RWPE1 (cell line): ENCODE data around the gene ERC2.

Experiments
- CTCF ChIA-PET: fragments of 350-600 bp; sonication (Branson Sonifier 250); formaldehyde crosslinking; extraction: SDS; loops from one replicate; lab custom pipeline; 2021; lab: Yijun Ruan, JAX
- POLR2A ChIA-PET: fragments of 400-600 bp; formaldehyde crosslinking; extraction: SDS; loops from one replicate; lab custom pipeline; 2020; ENCODE audit warnings: antibody characterized with exemption; ENCODE audit not compliant: low non-redundant PET; lab: Yijun Ruan, JAX
- DNase-seq: peaks from one replicate; pipeline ENCODE4 v3.0.0; 2012; ENCODE audit warnings: low spot score
- H3K27ac ChIP-seq: fragments of 450-650 bp; 2 replicates; pipeline ENCODE4 v1.5.1; 2017
- TF ChIP-seq, protein P1 (sequence below): fragments of 450-650 bp; conservative IDR thresholded peaks from 2 replicates; pipeline ENCODE4 v1.5.1; 2017; ENCODE audit warnings: low read depth, mild to moderate bottlenecking

ERC2 gene

DNA sequence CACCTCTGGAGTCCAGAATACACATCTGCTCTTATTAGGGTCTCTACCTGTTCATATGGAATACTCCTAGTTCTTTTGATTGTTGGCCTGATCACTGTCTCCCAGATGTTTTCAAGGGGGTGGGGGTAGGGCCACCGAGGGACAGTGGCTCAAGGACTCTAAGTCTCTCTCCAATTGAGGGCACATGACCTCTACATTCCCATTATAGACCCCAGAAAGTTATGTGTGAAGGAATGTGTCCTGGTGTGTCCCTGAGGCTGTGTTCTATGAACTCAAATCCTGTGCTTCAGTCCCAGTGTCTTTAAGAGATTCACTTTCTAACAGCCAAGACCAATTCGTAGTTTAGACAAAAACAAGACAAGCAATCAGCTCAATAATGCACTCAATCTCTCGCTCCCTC, 357.4 kb downstream of the ERC2 start:
- ChIA-PET POLR2A (no interaction called here), CTCF (no interaction called here)
- no peak overlapping the region for H3K27ac ChIP-seq
- TF ChIP-seq, protein P1, sequence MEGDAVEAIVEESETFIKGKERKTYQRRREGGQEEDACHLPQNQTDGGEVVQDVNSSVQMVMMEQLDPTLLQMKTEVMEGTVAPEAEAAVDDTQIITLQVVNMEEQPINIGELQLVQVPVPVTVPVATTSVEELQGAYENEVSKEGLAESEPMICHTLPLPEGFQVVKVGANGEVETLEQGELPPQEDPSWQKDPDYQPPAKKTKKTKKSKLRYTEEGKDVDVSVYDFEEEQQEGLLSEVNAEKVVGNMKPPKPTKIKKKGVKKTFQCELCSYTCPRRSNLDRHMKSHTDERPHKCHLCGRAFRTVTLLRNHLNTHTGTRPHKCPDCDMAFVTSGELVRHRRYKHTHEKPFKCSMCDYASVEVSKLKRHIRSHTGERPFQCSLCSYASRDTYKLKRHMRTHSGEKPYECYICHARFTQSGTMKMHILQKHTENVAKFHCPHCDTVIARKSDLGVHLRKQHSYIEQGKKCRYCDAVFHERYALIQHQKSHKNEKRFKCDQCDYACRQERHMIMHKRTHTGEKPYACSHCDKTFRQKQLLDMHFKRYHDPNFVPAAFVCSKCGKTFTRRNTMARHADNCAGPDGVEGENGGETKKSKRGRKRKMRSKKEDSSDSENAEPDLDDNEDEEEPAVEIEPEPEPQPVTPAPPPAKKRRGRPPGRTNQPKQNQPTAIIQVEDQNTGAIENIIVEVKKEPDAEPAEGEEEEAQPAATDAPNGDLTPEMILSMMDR: no peak
- DNase-seq: no peak

DNA sequence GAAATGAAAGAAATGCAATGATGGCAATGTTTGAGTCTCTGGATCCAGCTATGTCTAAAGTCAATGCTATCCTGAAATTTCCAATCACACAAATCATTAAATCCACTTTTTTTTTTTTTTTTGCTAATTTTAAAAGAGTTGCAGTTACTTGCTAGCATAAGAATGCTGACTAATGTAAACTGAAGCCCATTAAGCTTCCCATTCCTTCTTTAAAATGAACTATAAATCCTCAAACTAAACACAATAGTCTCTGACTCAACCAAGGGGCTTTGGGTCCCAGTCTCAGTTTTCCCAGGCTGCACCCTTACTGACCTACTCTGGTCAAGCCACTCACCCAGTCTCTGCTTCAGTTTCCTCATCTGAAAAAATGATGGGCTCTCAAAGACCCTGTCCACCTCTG, 361.1 kb downstream of the ERC2 start:
- no peak for DNase-seq
- ChIA-PET POLR2A (no interaction called here), CTCF (interaction anchor here (0.6 kb wide), 1 partner anchor 202 kb away, joined by 3 read pairs; no protein-coding TSS in a partner anchor)
- no peak overlapping the region for H3K27ac ChIP-seq
- TF ChIP-seq, protein P1: no peak

DNA sequence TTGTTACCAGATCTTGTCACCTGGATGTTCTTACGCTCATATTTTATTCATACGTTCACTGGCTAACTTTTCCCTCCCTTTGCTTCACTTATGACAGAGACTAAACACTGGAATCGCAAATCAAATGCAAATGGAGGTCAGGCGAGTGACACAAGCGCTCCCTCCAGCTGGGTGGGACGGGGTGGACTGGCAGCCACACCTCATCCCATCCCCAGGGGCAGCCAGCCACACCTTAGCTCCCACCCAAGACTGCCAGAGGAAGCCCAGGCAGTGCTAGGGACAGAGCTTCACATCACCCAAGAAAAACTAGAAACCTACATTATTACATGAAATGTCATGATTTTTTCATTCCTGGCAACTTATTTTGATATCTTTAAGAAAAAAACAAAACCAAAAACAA, 366.2 kb downstream of the ERC2 start:
- no peak overlapping the region for H3K27ac ChIP-seq
- ChIA-PET POLR2A (no interaction called here), CTCF (no interaction called here)
- DNase-seq: no peak
- TF ChIP-seq, protein P1: no peak

DNA sequence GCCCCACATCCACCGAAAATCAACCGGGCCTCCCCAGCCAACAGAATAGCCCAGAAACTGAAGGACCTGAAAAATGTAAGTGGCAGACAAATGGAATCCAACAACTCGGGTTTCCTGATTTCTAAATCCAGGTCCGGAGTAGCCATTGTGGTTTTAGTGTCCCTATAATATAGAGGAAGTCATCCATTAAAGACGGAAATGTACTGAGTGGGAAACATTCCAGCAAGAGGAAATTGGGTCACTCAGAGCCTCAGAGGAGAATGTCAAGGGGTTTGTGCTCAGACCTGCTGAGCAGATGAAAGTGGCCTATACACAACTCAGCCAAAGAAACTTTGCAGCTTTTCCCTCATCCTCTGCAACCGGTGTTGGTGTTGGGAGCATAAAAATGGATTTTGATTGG, 366.7 kb downstream of the ERC2 start:
- no peak overlapping the region for H3K27ac ChIP-seq
- DNase-seq: no peak
- ChIA-PET CTCF (no interaction called here), POLR2A (no interaction called here)
- TF ChIP-seq, protein P1: no peak

DNA sequence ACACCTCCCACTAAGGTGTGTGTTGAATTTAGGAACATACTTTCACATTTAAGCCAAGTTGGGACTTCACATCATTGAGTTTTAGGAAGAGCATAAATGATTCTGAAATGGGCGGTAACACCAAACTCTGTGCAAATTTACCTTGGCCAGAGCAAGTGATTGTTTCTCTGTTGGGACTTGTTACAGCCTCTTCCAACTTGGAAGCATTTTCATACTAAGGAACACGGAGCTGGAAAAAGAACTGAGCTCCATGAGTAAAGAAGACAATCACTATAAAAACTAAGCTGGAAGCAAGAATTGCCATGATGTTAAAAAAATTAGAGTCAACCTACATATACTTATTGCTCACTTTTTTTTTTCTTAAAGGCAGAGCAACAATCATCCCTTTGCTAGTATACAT, 371.3 kb downstream of the ERC2 start:
- CTCF ChIA-PET: no interaction called here
- TF ChIP-seq, protein P1: no peak
- H3K27ac ChIP-seq: no peak overlapping the region
- POLR2A ChIA-PET: no interaction called here
- no peak for DNase-seq

DNA sequence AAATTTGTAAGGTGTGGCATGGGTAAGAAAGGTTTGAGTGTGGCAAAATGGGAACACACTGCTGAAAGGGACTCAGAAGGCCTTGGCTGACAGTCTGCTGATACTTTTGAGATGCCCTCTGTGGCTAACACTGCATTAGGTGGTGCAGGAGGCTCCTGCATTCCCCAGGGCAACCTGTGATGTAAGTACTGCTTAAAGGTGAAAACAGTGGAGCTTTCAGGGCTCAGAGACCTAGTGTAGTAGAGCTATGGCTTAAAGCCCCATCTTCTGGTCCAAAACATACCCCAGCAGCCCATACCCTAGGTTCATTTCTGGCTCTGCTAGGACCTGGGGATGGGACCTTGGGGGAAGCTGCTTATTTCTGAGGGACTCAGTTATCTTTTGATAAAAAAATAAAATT, 374.1 kb downstream of the ERC2 start:
- ChIA-PET CTCF (no interaction called here), POLR2A (no interaction called here)
- no peak for DNase-seq

More for the DNA sequence above, 374.1 kb downstream of the ERC2 start:
- no peak overlapping the region for H3K27ac ChIP-seq
- TF ChIP-seq, protein P1: no peak
